Measurements from ENCODE around the gene PHF21A. TPM values are rescaled to one million over a fixed set of nuclear protein-coding genes. Genes with fewer than 3 reads are reported as not detected.
A peak's percentile ranks its signal among the peaks of the same experiment; 100 is the strongest.

Gene PHF21A
- polyA plus RNA-seq, 1 experiment = 17.1 TPM

GRCh38 chr11:45885274-45885920 lies 235.9 kb downstream of the PHF21A start, which contains the start of gene MAPK8IP1:
MAPK8IP1 (plus strand) TSS chr11:45885651; CDS start chr11:45885821, 170 bp downstream.
- POLR2A ChIA-PET = no interaction called here
- no peak for DNase-seq (ENCODE audit: low read depth)

GRCh38 chr11:45884596-45885185 lies 236.6 kb downstream of the PHF21A start:
- CTCF ChIA-PET = interaction anchor here (5.2 kb wide), 1 partner anchor 11 kb away, joined by 30 read pairs; no protein-coding TSS in a partner anchor
- DNase-seq (ENCODE audit: low read depth) = no peak
- Histone ChIP-seq H3K27me3 (ENCODE audit: control insufficient read depth, insufficient read depth, low read length) (peaks cover 3% of the 10 kb centered on the region; the same call in 1 of the 2 replicates), H3K4me3 (ENCODE audit: low read depth, low read length) (no peak overlapping the region), H3K36me3 (ENCODE audit: control insufficient read depth, insufficient read depth, low read length) (peaks cover 3% of the 10 kb centered on the region)
- POLR2A ChIA-PET = no interaction called here
- no peak for TF ChIP-seq CTCF (IDR thresholded peaks at IDR 0.05; ENCODE audit: insufficient read depth, low read depth, low read length)

More at GRCh38 chr11:45885274-45885920, 235.9 kb downstream of the PHF21A start, which contains the start of gene MAPK8IP1:
- Histone ChIP-seq H3K4me3 (ENCODE audit: low read depth, low read length) (peak within 1 kb of the TSS; percentile 37), H3K27me3 (ENCODE audit: control insufficient read depth, insufficient read depth, low read length) (peaks cover 3% of the 10 kb centered on the region; the same call in 1 of the 2 replicates), H3K36me3 (ENCODE audit: control insufficient read depth, insufficient read depth, low read length) (peaks cover 3% of the 10 kb centered on the region)
- CTCF ChIA-PET = interaction anchor here (5.2 kb wide), 1 partner anchor 12 kb away, joined by 30 read pairs; no protein-coding TSS in a partner anchor
- no peak for TF ChIP-seq CTCF (IDR thresholded peaks at IDR 0.05; ENCODE audit: insufficient read depth, low read depth, low read length)

Other genes with a start within 250 kb of the PHF21A start
- gene MAPK8IP1, start 235.8 kb downstream of the PHF21A start, polyA plus RNA-seq (2011; rRNA removed) = 5.6 and 8.7 TPM in 2 replicates
- 0.22 and 0.33 TPM in 2 replicates for gene FREY1, start 214.2 kb downstream of the PHF21A start, polyA plus RNA-seq (2011; rRNA removed)
- gene PEX16, start 203.6 kb downstream of the PHF21A start, polyA plus RNA-seq (2011; rRNA removed) = 24.7 and 37.4 TPM in 2 replicates
- gene LARGE2, start 198.8 kb downstream of the PHF21A start, polyA plus RNA-seq (2011; rRNA removed) = 0.05 TPM in 1 of 2 replicates, not detected in the other
- 21.5 and 39.4 TPM in 2 replicates for gene CREB3L1, start 156.2 kb upstream of the PHF21A start, polyA plus RNA-seq (2011; rRNA removed)
- 16.3 and 31.7 TPM in 2 replicates for gene DGKZ, start 226.0 kb upstream of the PHF21A start, polyA plus RNA-seq (2011; rRNA removed)

All from BJ (cell line).